ENCODE data around the gene CYP2A6.
"Not testable (repeated sequence)": the region's sequence is repeated elsewhere in the genome, so short reads cannot be mapped to it uniquely, and the experiment has no call there.

CYP2A6 gene

GRCh38 chr19:40842997-40843652 is 7.1 kb downstream of the CYP2A6 start:
- not testable (repeated sequence) for DNase-seq

- DNase-seq, result not testable (repeated sequence)
Measured at GRCh38 chr19:40842012-40842411, 8.2 kb downstream of the CYP2A6 start.

- DNase-seq, result not testable (repeated sequence)
Measured at GRCh38 chr19:40838477-40838876, 11.8 kb downstream of the CYP2A6 start.

GRCh38 chr19:40836754-40837429 is 13.4 kb downstream of the CYP2A6 start:
- no peak for DNase-seq

- DNase-seq, result not testable (repeated sequence)
Measured at GRCh38 chr19:40833728-40834533, 16.3 kb downstream of the CYP2A6 start.

- DNase-seq, result not testable (repeated sequence)
Measured at GRCh38 chr19:40832431-40832790, 17.8 kb downstream of the CYP2A6 start.

GRCh38 chr19:40831502-40832430 is 18.5 kb downstream of the CYP2A6 start:
- no peak for DNase-seq

- DNase-seq, result not testable (repeated sequence)
Measured at GRCh38 chr19:40830741-40831140, 19.5 kb downstream of the CYP2A6 start.

- DNase-seq, result no peak
Measured at GRCh38 chr19:40829205-40829604, 21.0 kb downstream of the CYP2A6 start.

- no peak for DNase-seq
Measured at GRCh38 chr19:40827386-40828247, 22.6 kb downstream of the CYP2A6 start.

- not testable (repeated sequence) for DNase-seq
Measured at GRCh38 chr19:40826699-40827385, 23.4 kb downstream of the CYP2A6 start.

GRCh38 chr19:40826312-40826698 is 23.9 kb downstream of the CYP2A6 start:
- DNase-seq, result not testable (repeated sequence)

- DNase-seq, result not testable (repeated sequence)
Measured at GRCh38 chr19:40825460-40826095, 24.7 kb downstream of the CYP2A6 start.

GRCh38 chr19:40824916-40825315 is 25.3 kb downstream of the CYP2A6 start:
- not testable (repeated sequence) for DNase-seq

- DNase-seq, result not testable (repeated sequence)
Measured at GRCh38 chr19:40822704-40823553, 27.3 kb downstream of the CYP2A6 start.

GRCh38 chr19:40822161-40822560 is 28.1 kb downstream of the CYP2A6 start:
- DNase-seq, result no peak

GRCh38 chr19:40819479-40820234 is 30.6 kb downstream of the CYP2A6 start:
- DNase-seq, result peak; percentile 44

Measured in midbrain (tissue), 1 donor.